SU-DHL-6 (cell line): ENCODE results near the gene KIRREL1.

Source experiments
- H2AFZ ChIP-seq: fragments of 200-600 bp; sonication (generic); 2 replicates; pipeline ENCODE4 v1.6.1; 2014; ENCODE audit warnings: low read depth, mild to moderate bottlenecking, moderate library complexity, mixed read lengths, antibody characterized with exemption, low read length; ENCODE audit not compliant: severe bottlenecking
- H3F3A ChIP-seq: fragments of 200-600 bp; shearing (Covaris generic); 2 replicates; pipeline ENCODE4 v1.6.0; 2016; ENCODE audit warnings: antibody characterized with exemption, mild to moderate bottlenecking; ENCODE audit not compliant: insufficient read depth
- H3K27ac ChIP-seq: fragments of 200-600 bp; sonication (generic); 2 replicates; pipeline ENCODE4 v1.5.1; 2016; ENCODE audit warnings: low read depth, mild to moderate bottlenecking, low read length, moderate library complexity, mixed read lengths
- H3K27me3 ChIP-seq: fragments of 200-600 bp; sonication (generic), shearing (Covaris generic); 2 replicates; pipeline ENCODE4 v1.6.0; 2014; ENCODE audit warnings: mild to moderate bottlenecking, low read length
- H3K36me3 ChIP-seq: fragments of 200-600 bp; sonication (generic); 2 replicates; pipeline ENCODE4 v1.6.1; 2014; ENCODE audit warnings: mild to moderate bottlenecking, low read length, mixed read lengths
- H3K4me2 ChIP-seq: fragments of 300-600, 200-600 bp; shearing (Covaris generic), sonication (generic); 2 replicates; pipeline ENCODE4 v1.6.0; 2014; ENCODE audit warnings: low read length, low read depth, mild to moderate bottlenecking; ENCODE audit not compliant: poor library complexity, severe bottlenecking
- H3K4me3 ChIP-seq: fragments of 200-600 bp; sonication (generic); 2 replicates; pipeline ENCODE4 v1.5.1; 2014; ENCODE audit warnings: antibody characterized with exemption, low read length, mild to moderate bottlenecking, mixed read lengths; ENCODE audit not compliant: insufficient read depth, poor library complexity, severe bottlenecking
- H3K79me2 ChIP-seq: fragments of 200-600 bp; sonication (generic); 2 replicates; pipeline ENCODE4 v1.6.1; 2014; ENCODE audit warnings: mild to moderate bottlenecking, low read length, moderate library complexity; ENCODE audit not compliant: insufficient read depth
- H3K9ac ChIP-seq: fragments of 200-600 bp; sonication (generic); 2 replicates; pipeline ENCODE4 v1.7.0; 2014; ENCODE audit warnings: mild to moderate bottlenecking, low read length
- H3K9me2 ChIP-seq: fragments of 200-600 bp; sonication (generic); replicated peaks from 2 replicates; pipeline ENCODE4 v1.6.1; 2014; ENCODE audit warnings: low read length; ENCODE audit not compliant: insufficient read depth
- H3K9me3 ChIP-seq: fragments of 200-600 bp; sonication (generic); 2 replicates; pipeline ENCODE4 v1.6.1; 2014; ENCODE audit warnings: low read length, mixed read lengths; ENCODE audit not compliant: insufficient read depth
- H4K20me1 ChIP-seq: fragments of 200-600 bp; sonication (generic); 2 replicates; pipeline ENCODE4 v1.6.1; 2014; ENCODE audit warnings: low read depth, mild to moderate bottlenecking, antibody characterized with exemption, low read length, moderate library complexity, mixed read lengths
- CTCF ChIP-seq: fragments of 200-600 bp; sonication (generic); IDR thresholded peaks from one replicate; pipeline ENCODE4 v1.5.1; 2017; ENCODE audit warnings: antibody characterized with exemption, mild to moderate bottlenecking, low read length, moderate library complexity; ENCODE audit not compliant: insufficient read depth, poor library complexity, severe bottlenecking
- EZH2phosphoT487 ChIP-seq: fragments of 200-600 bp; sonication (generic), shearing (Covaris generic); conservative IDR thresholded peaks from 2 replicates; pipeline ENCODE4 v1.6.1; 2018; ENCODE audit warnings: mild to moderate bottlenecking, antibody characterized with exemption, low read length, moderate library complexity, mixed read lengths

Gene KIRREL1

GRCh38 chr1:157993918-157994605 is 617 bp downstream of the KIRREL1 start:
- H3K36me3 ChIP-seq = no peaks in the 10 kb centered on the region
- H3K9ac ChIP-seq = no peak overlapping the region
- H3K9me2 ChIP-seq = no peaks in the 10 kb centered on the region
- H4K20me1 ChIP-seq = no peaks in the 10 kb centered on the region
- no peak overlapping the region for H3K4me3 ChIP-seq
- no peaks in the 10 kb centered on the region for H3K27me3 ChIP-seq
- H3K9me3 ChIP-seq = no peaks in the 10 kb centered on the region
- H3K79me2 ChIP-seq = no peaks in the 10 kb centered on the region
- H3K4me2 ChIP-seq = no peak overlapping the region
- H2AFZ ChIP-seq = no peak overlapping the region
- TF ChIP-seq EZH2phosphoT487 (no peak), CTCF (no peak)
- H3K27ac ChIP-seq = no peak overlapping the region
- no peaks in the 10 kb centered on the region for H3F3A ChIP-seq

DNA sequence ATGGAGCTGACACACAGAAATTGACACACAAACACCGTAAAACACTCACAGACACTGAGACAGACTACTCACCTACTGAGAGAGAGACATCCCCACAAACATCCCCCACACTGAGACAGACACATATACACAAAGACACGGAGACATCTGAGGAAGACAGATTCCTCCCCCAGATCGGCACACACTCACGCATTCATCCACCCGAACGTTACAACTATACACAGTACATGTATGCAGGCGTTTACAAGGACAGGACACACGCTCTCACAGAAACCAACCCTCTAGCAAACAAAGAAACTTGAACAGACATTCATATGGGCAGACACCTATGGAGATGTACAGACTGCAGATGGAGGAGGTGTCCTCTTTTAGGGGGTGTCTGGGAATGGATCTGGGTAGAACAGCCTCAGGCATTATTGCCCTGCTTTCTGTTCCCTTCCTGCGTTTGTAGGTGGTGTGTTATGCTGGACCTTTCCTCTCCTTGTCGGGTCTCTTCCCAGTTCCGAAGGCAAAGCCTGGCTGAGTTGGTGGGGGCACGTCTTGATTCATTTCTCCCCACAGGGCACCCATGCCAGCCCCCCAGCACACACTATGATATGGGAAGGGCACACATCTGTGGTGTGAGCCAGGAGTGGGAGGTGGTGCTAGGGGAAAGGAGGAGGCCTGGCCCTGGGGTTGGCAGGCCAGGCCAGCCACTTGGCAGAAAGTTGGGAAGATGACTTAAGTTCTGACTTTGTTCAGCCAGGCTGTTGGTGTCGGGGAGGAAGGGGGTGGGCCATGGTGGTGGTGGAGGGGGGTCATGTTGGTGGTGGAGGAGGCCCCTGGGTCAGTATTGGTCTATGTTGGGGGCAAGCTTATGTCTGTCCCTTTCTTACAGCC is 1.5 kb downstream of the KIRREL1 start:
- no peaks in the 10 kb centered on the region for H3K79me2 ChIP-seq
- no peaks in the 10 kb centered on the region for H3K27me3 ChIP-seq
- H3K4me2 ChIP-seq = no peak overlapping the region
- H3K27ac ChIP-seq = no peak overlapping the region
- no peaks in the 10 kb centered on the region for H3K9me3 ChIP-seq
- H3K9me2 ChIP-seq = no peaks in the 10 kb centered on the region
- H4K20me1 ChIP-seq = no peaks in the 10 kb centered on the region
- H3K4me3 ChIP-seq = no peak overlapping the region
- no peaks in the 10 kb centered on the region for H3K36me3 ChIP-seq
- H3K9ac ChIP-seq = no peak overlapping the region
- H3F3A ChIP-seq = no peaks in the 10 kb centered on the region
- TF ChIP-seq CTCF (no peak), EZH2phosphoT487 (no peak)
- no peak overlapping the region for H2AFZ ChIP-seq

- Histone ChIP-seq H3K36me3 (no peaks in the 10 kb centered on the region), H3K9me3 (no peaks in the 10 kb centered on the region), H4K20me1 (no peaks in the 10 kb centered on the region), H3K9me2 (no peaks in the 10 kb centered on the region), H3F3A (no peaks in the 10 kb centered on the region), H2AFZ (no peak overlapping the region), H3K4me2 (no peak overlapping the region), H3K9ac (no peak overlapping the region), H3K27me3 (no peaks in the 10 kb centered on the region), H3K4me3 (no peak overlapping the region), H3K27ac (no peak overlapping the region), H3K79me2 (no peaks in the 10 kb centered on the region)
- TF ChIP-seq EZH2phosphoT487 = no peak
- no peak for TF ChIP-seq CTCF
Measured at GRCh38 chr1:157995583-157996169, 2.2 kb downstream of the KIRREL1 start.
